LNCaP clone FGC (cell line): ENCODE measurements around the gene PSMD7.

Source experiments
- DNase-seq: peaks from one replicate; pipeline ENCODE4 v3.0.0-alpha.2; 2011; ENCODE audit warnings: low read depth
- H3K4me3 ChIP-seq: 2 replicates; pipeline ENCODE4 v1.5.1; 2011; ENCODE audit warnings: mild to moderate bottlenecking, low read depth, low read length, control low read depth
- CTCF ChIP-seq: IDR thresholded peaks from 2 replicates; pipeline ENCODE4 v1.5.1; 2012; ENCODE audit warnings: mild to moderate bottlenecking; ENCODE audit not compliant: control insufficient read depth, insufficient read depth; ENCODE audit errors: extremely low read depth

PSMD7 gene

GRCh38 chr16:74279266-74279665 is 17.3 kb upstream of the PSMD7 start:
- DNase-seq = no peak
- no peak for TF ChIP-seq CTCF

GRCh38 chr16:74279805-74280204 is 16.8 kb upstream of the PSMD7 start:
- no peak overlapping the region for H3K4me3 ChIP-seq
- TF ChIP-seq CTCF = no peak
- no peak for DNase-seq

More at GRCh38 chr16:74279266-74279665, 17.3 kb upstream of the PSMD7 start:
- no peak overlapping the region for H3K4me3 ChIP-seq

- TF ChIP-seq CTCF = no peak
- DNase-seq = no peak
- H3K4me3 ChIP-seq = no peak overlapping the region
Observed at GRCh38 chr16:74280448-74280847, 16.2 kb upstream of the PSMD7 start.

GRCh38 chr16:74281300-74281699 is 15.3 kb upstream of the PSMD7 start:
- no peak for DNase-seq
- no peak for TF ChIP-seq CTCF
- H3K4me3 ChIP-seq = no peak overlapping the region

GRCh38 chr16:74283716-74284115 is 12.9 kb upstream of the PSMD7 start:
- no peak overlapping the region for H3K4me3 ChIP-seq
- no peak for TF ChIP-seq CTCF
- no peak for DNase-seq

- no peak overlapping the region for H3K4me3 ChIP-seq
- TF ChIP-seq CTCF = no peak
- no peak for DNase-seq
Observed at GRCh38 chr16:74288065-74288464, 8.5 kb upstream of the PSMD7 start.

GRCh38 chr16:74290356-74290755 is 6.3 kb upstream of the PSMD7 start:
- DNase-seq = no peak
- H3K4me3 ChIP-seq = no peak overlapping the region
- TF ChIP-seq CTCF = no peak
